Panc1 (cell line): ENCODE measurements around the gene THG1L.
"Not testable (repeated sequence)": the region's sequence is repeated elsewhere in the genome, so short reads cannot be mapped to it uniquely, and the experiment has no call there.

Experiments
- POLR2AphosphoS5 ChIP-seq: IDR thresholded peaks from 2 replicates; pipeline ENCODE4 v1.6.1; 2012; ENCODE audit warnings: mild to moderate bottlenecking, low read depth, low read length, moderate library complexity
- REST ChIP-seq, 2 experiments: IDR thresholded peaks; 2 replicates each; pipeline ENCODE4 v1.6.1; 2011 to 2012; ENCODE audit warnings: low read depth in 2 of 2, control low read depth in 1 of 2, low read length in 1 of 2, mild to moderate bottlenecking in 1 of 2, moderate library complexity in 1 of 2; ENCODE audit not compliant: insufficient read depth in 1 of 2
- TF ChIP-seq, protein P1 (sequence below): fragments of 450-650 bp; IDR thresholded peaks from 2 replicates; pipeline ENCODE4 v1.5.1; 2017; ENCODE audit warnings: mild to moderate bottlenecking

- TF ChIP-seq, protein P1, sequence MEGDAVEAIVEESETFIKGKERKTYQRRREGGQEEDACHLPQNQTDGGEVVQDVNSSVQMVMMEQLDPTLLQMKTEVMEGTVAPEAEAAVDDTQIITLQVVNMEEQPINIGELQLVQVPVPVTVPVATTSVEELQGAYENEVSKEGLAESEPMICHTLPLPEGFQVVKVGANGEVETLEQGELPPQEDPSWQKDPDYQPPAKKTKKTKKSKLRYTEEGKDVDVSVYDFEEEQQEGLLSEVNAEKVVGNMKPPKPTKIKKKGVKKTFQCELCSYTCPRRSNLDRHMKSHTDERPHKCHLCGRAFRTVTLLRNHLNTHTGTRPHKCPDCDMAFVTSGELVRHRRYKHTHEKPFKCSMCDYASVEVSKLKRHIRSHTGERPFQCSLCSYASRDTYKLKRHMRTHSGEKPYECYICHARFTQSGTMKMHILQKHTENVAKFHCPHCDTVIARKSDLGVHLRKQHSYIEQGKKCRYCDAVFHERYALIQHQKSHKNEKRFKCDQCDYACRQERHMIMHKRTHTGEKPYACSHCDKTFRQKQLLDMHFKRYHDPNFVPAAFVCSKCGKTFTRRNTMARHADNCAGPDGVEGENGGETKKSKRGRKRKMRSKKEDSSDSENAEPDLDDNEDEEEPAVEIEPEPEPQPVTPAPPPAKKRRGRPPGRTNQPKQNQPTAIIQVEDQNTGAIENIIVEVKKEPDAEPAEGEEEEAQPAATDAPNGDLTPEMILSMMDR, result not testable (repeated sequence)
- TF ChIP-seq POLR2AphosphoS5; REST (IDR thresholded peaks at IDR 0.05; ENCODE audit: insufficient read depth in 1 of 2, low read depth in 2 of 2, low read length in 1 of 2): not testable (repeated sequence)
Observed at GRCh38 chr5:157727858-157728257, 3.4 kb upstream of the THG1L start.
